ENCODE measurements around the gene SSUH2.
"Not testable (repeated sequence)": the region's sequence is repeated elsewhere in the genome, so short reads cannot be mapped to it uniquely, and the experiment has no call there.

Gene SSUH2

GRCh38 chr3:8678751-8679150, 34.2 kb upstream of the SSUH2 start:
- no peaks in the 10 kb centered on the region for H3K4me1 ChIP-seq
- H2AFZ ChIP-seq: no peak overlapping the region
- no peaks in the 10 kb centered on the region for H3K9me3 ChIP-seq (ENCODE audit: control insufficient read depth, low read length)
- no peaks in the 10 kb centered on the region for H3K36me3 ChIP-seq (ENCODE audit: control insufficient read depth, insufficient read depth, low read length)
- H3K9ac ChIP-seq: no peak overlapping the region
- no peak overlapping the region for H3K4me2 ChIP-seq (ENCODE audit: low read length)
- no peak overlapping the region for H3K4me3 ChIP-seq (ENCODE audit: low read depth, low read length)
- no peaks in the 10 kb centered on the region for H3K79me2 ChIP-seq
- TF ChIP-seq CTCF (IDR thresholded peaks at IDR 0.05): no peak
- H3K27me3 ChIP-seq (ENCODE audit: control insufficient read depth, insufficient read depth, low read length): no peaks in the 10 kb centered on the region
- no peak overlapping the region for H3K27ac ChIP-seq

- H3K27me3 ChIP-seq (ENCODE audit: control insufficient read depth, insufficient read depth, low read length); H3K79me2 ChIP-seq; H3K4me1 ChIP-seq; H3K9ac ChIP-seq; H3K27ac ChIP-seq; H2AFZ ChIP-seq; H3K4me2 ChIP-seq (ENCODE audit: low read length); H3K4me3 ChIP-seq (ENCODE audit: low read depth, low read length); H3K36me3 ChIP-seq (ENCODE audit: control insufficient read depth, insufficient read depth, low read length); H3K9me3 ChIP-seq (ENCODE audit: control insufficient read depth, low read length): not testable (repeated sequence)
Measured at GRCh38 chr3:8677258-8677657, 32.7 kb upstream of the SSUH2 start.

GRCh38 chr3:8675591-8675990, 31.0 kb upstream of the SSUH2 start:
- not testable (repeated sequence) for H3K9me3 ChIP-seq (ENCODE audit: control insufficient read depth, low read length); H3K4me3 ChIP-seq (ENCODE audit: low read depth, low read length); H3K4me1 ChIP-seq; H3K79me2 ChIP-seq; H3K9ac ChIP-seq; H3K27ac ChIP-seq; H3K36me3 ChIP-seq (ENCODE audit: control insufficient read depth, insufficient read depth, low read length); H2AFZ ChIP-seq; H3K27me3 ChIP-seq (ENCODE audit: control insufficient read depth, insufficient read depth, low read length); H3K4me2 ChIP-seq (ENCODE audit: low read length)

GRCh38 chr3:8673083-8673737, 28.6 kb upstream of the SSUH2 start:
- H3K36me3 ChIP-seq (ENCODE audit: control insufficient read depth, insufficient read depth, low read length): no peaks in the 10 kb centered on the region
- no peaks in the 10 kb centered on the region for H3K4me1 ChIP-seq
- H3K27me3 ChIP-seq (ENCODE audit: control insufficient read depth, insufficient read depth, low read length): no peaks in the 10 kb centered on the region
- no peaks in the 10 kb centered on the region for H3K9me3 ChIP-seq (ENCODE audit: control insufficient read depth, low read length)
- no peak overlapping the region for H2AFZ ChIP-seq
- no peak overlapping the region for H3K4me2 ChIP-seq (ENCODE audit: low read length)
- H3K79me2 ChIP-seq: no peaks in the 10 kb centered on the region
- no peak for TF ChIP-seq CTCF (IDR thresholded peaks at IDR 0.05)
- H3K9ac ChIP-seq: no peak overlapping the region
- H3K27ac ChIP-seq: no peak overlapping the region
- H3K4me3 ChIP-seq (ENCODE audit: low read depth, low read length): no peak overlapping the region

- Histone ChIP-seq H3K36me3 (ENCODE audit: control insufficient read depth, insufficient read depth, low read length) (no peaks in the 10 kb centered on the region), H3K9ac (no peak overlapping the region), H2AFZ (no peak overlapping the region), H3K4me1 (no peaks in the 10 kb centered on the region), H3K27me3 (ENCODE audit: control insufficient read depth, insufficient read depth, low read length) (no peaks in the 10 kb centered on the region), H3K4me2 (ENCODE audit: low read length) (no peak overlapping the region), H3K9me3 (ENCODE audit: control insufficient read depth, low read length) (no peaks in the 10 kb centered on the region), H3K4me3 (ENCODE audit: low read depth, low read length) (no peak overlapping the region), H3K79me2 (no peaks in the 10 kb centered on the region), H3K27ac (no peak overlapping the region)
- no peak for TF ChIP-seq CTCF (IDR thresholded peaks at IDR 0.05)
Measured at GRCh38 chr3:8669019-8669418, 24.4 kb upstream of the SSUH2 start.

- TF ChIP-seq CTCF (IDR thresholded peaks at IDR 0.05): no peak
- Histone ChIP-seq H2AFZ (no peak overlapping the region), H3K27ac (no peak overlapping the region)
Measured at GRCh38 chr3:8668216-8668615, 23.6 kb upstream of the SSUH2 start.

More at GRCh38 chr3:8668216-8668615, 23.6 kb upstream of the SSUH2 start:
- Histone ChIP-seq H3K4me3 (ENCODE audit: low read depth, low read length) (no peak overlapping the region), H3K36me3 (ENCODE audit: control insufficient read depth, insufficient read depth, low read length) (no peaks in the 10 kb centered on the region), H3K4me1 (no peaks in the 10 kb centered on the region), H3K9ac (no peak overlapping the region), H3K9me3 (ENCODE audit: control insufficient read depth, low read length) (no peaks in the 10 kb centered on the region), H3K4me2 (ENCODE audit: low read length) (no peak overlapping the region), H3K27me3 (ENCODE audit: control insufficient read depth, insufficient read depth, low read length) (no peaks in the 10 kb centered on the region), H3K79me2 (no peaks in the 10 kb centered on the region)
